ENCODE results near the gene SLC30A1.

GRCh38 chr1:211532088-211532444, 46.9 kb downstream of the SLC30A1 start:
- TF ChIP-seq CTCF (IDR thresholded peaks at IDR 0.05): no peak
- TF ChIP-seq POLR2A (IDR thresholded peaks at IDR 0.05): no peak

Measured in adrenal gland (tissue), 5 donors.